GM19193 (cell line): ENCODE data around the gene LYPD5.

Source experiments
- POLR2A ChIP-seq: IDR thresholded peaks from 4 replicates; pipeline ENCODE4 v1.6.1; 2011; ENCODE audit not compliant: insufficient read depth, insufficient read length; ENCODE audit errors: extremely low read depth

LYPD5 gene

GRCh38 chr19:43768273-43769050 is 33.8 kb downstream of the LYPD5 start:
- TF ChIP-seq POLR2A, result no peak

GRCh38 chr19:43767818-43768217 is 34.4 kb downstream of the LYPD5 start:
- TF ChIP-seq POLR2A, result no peak

- no peak for TF ChIP-seq POLR2A
Observed at GRCh38 chr19:43767316-43767715, 34.9 kb downstream of the LYPD5 start.

- TF ChIP-seq POLR2A, result no peak
Observed at GRCh38 chr19:43766755-43767043, 35.5 kb downstream of the LYPD5 start.

- TF ChIP-seq POLR2A, result peak; percentile 27
Observed at GRCh38 chr19:43765109-43765876, 37.0 kb downstream of the LYPD5 start.

- TF ChIP-seq POLR2A, result peak; percentile 49
Observed at GRCh38 chr19:43763473-43763939, 38.7 kb downstream of the LYPD5 start.

- TF ChIP-seq POLR2A, result no peak
Observed at GRCh38 chr19:43762814-43763213, 39.4 kb downstream of the LYPD5 start.

GRCh38 chr19:43760941-43761340 is 41.3 kb downstream of the LYPD5 start:
- no peak for TF ChIP-seq POLR2A

GRCh38 chr19:43759515-43759914 is 42.7 kb downstream of the LYPD5 start:
- TF ChIP-seq POLR2A, result no peak

- peak; percentile 38 for TF ChIP-seq POLR2A
Observed at GRCh38 chr19:43755256-43755801, 46.9 kb downstream of the LYPD5 start.

- TF ChIP-seq POLR2A, result peak; percentile 81
Observed at GRCh38 chr19:43754503-43755255, 47.6 kb downstream of the LYPD5 start, which contains the start of gene SMG9. Gene SMG9 (minus strand): TSS chr19:43754962. CDS start chr19:43750741, 4,221 bp downstream.

GRCh38 chr19:43754253-43754502 is 48.1 kb downstream of the LYPD5 start:
- no peak for TF ChIP-seq POLR2A

- TF ChIP-seq POLR2A, result no peak
Observed at GRCh38 chr19:43752287-43752875, 49.9 kb downstream of the LYPD5 start.

- no peak for TF ChIP-seq POLR2A
Observed at GRCh38 chr19:43751466-43752220, 50.6 kb downstream of the LYPD5 start.

GRCh38 chr19:43749898-43750297 is 52.3 kb downstream of the LYPD5 start:
- TF ChIP-seq POLR2A, result no peak

- TF ChIP-seq POLR2A, result no peak
Observed at GRCh38 chr19:43749152-43749551, 53.1 kb downstream of the LYPD5 start.
